GM06990 (cell line): ENCODE measurements around the gene STX1A.
"Not testable (repeated sequence)": the region's sequence is repeated elsewhere in the genome, so short reads cannot be mapped to it uniquely, and the experiment has no call there.

ENCODE experiments used
- DNase-seq: peaks from one replicate; pipeline ENCODE4 v3.0.0-alpha.2; 2011; ENCODE audit not compliant: insufficient read length; ENCODE audit errors: extremely low read depth
- H3K27me3 ChIP-seq: replicated peaks from 2 replicates; pipeline ENCODE4 v1.6.0; 2011; ENCODE audit warnings: low read length; ENCODE audit not compliant: control insufficient read depth, insufficient read depth
- H3K36me3 ChIP-seq: 2 replicates; pipeline ENCODE4 v1.5.1; 2011; ENCODE audit warnings: low read length; ENCODE audit not compliant: control insufficient read depth, insufficient read depth
- H3K4me3 ChIP-seq: replicated peaks from 2 replicates; pipeline ENCODE4 v1.5.1; 2011; ENCODE audit warnings: low read depth, mild to moderate bottlenecking, control low read depth, low read length
- CTCF ChIP-seq: IDR thresholded peaks from 2 replicates; pipeline ENCODE4 v1.5.1; 2011; ENCODE audit warnings: low read length, control low read depth, mild to moderate bottlenecking, inconsistent platforms; ENCODE audit not compliant: insufficient read depth, poor library complexity, severe bottlenecking

Gene STX1A

DNA sequence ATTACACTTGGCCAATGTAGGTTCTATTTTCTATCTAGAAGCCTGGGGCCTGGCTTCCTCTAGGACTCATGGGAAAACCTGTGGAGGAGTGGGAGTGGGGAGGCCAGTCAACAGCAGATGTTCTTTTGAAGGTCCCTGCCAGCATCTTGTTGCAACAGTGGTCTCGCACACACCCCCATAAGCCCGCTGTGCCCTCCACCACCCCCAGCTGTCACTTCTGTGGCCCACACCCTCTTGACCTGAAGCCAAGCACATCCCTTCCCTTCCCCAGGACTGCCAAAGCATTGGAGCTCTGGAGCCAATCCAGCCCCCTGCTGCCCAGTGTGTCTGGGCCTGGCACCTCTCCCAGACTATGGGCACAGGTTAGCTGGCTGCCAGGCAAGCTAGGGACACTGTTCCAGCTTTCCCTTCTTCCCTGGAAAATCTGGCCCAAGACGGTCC lies 1.9 kb upstream of the STX1A start:
- TF ChIP-seq CTCF: no peak
- no peak for DNase-seq
- Histone ChIP-seq H3K36me3 (no peaks in the 10 kb centered on the region), H3K27me3 (no peaks in the 10 kb centered on the region), H3K4me3 (no peak overlapping the region)

GRCh38 chr7:73720443-73720842 lies 974 bp upstream of the STX1A start:
- H3K27me3 ChIP-seq, H3K36me3 ChIP-seq, DNase-seq, H3K4me3 ChIP-seq: not testable (repeated sequence)

GRCh38 chr7:73719806-73720169 lies 319 bp upstream of the STX1A start:
- no peak for TF ChIP-seq CTCF
- Histone ChIP-seq H3K4me3 (peak overlapping the region; percentile 54), H3K27me3 (no peaks in the 10 kb centered on the region), H3K36me3 (no peaks in the 10 kb centered on the region; the same call in 1 of the 2 replicates)
- DNase-seq: no peak

GRCh38 chr7:73718438-73718881 lies 1.0 kb downstream of the STX1A start:
- DNase-seq: no peak
- Histone ChIP-seq H3K4me3 (peak overlapping the region; percentile 74), H3K36me3 (no peaks in the 10 kb centered on the region; the same call in 1 of the 2 replicates), H3K27me3 (no peaks in the 10 kb centered on the region)
- no peak for TF ChIP-seq CTCF

DNA sequence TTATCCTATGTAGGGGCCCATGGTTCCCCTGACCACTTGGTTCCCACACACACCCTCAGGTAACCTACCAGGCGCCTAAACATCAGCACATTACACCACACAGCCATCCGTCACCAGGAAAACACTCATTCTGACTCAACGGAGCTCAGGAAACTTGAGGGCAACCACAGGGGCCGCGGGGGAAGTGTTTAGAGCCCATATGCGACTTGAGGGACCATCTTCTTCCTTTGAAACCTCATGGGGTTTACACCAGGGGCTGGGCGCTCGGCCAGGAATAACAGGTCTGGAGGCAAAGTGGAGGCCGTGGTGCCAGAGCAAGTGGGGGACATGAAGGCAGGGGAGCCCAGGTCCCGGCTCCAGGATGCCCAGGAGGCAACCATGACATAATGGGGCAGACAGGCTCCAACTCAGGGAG lies 1.5 kb downstream of the STX1A start:
- no peak for DNase-seq
- no peak for TF ChIP-seq CTCF
- Histone ChIP-seq H3K36me3 (no peaks in the 10 kb centered on the region; the same call in 1 of the 2 replicates), H3K4me3 (peak overlapping the region; percentile 74), H3K27me3 (no peaks in the 10 kb centered on the region)

- no peaks in the 10 kb centered on the region for H3K27me3 ChIP-seq
- no peak overlapping the region for H3K4me3 ChIP-seq
- TF ChIP-seq CTCF: no peak
- DNase-seq: no peak
- H3K36me3 ChIP-seq: no peaks in the 10 kb centered on the region; the same call in 1 of the 2 replicates
These were observed 2.3 kb downstream of the STX1A start for GRCh38 chr7:73717025-73717807.
